ES-I3 (cell line): ENCODE data around the gene TEX9.

Experiments
- H3K36me3 ChIP-seq: 2 replicates; pipeline ENCODE4 v1.6.1; 2013; ENCODE audit warnings: mild to moderate bottlenecking, low read length, control low read depth, moderate library complexity; ENCODE audit not compliant: insufficient read depth
- H3K4me1 ChIP-seq: 2 replicates; pipeline ENCODE4 v1.6.1; 2013; ENCODE audit warnings: mild to moderate bottlenecking, control low read depth, low read length; ENCODE audit not compliant: insufficient read depth
- H3K9ac ChIP-seq: 2 replicates; pipeline ENCODE4 v1.6.1; 2013; ENCODE audit warnings: low read depth, mild to moderate bottlenecking, low read length, moderate library complexity
- H3K9me3 ChIP-seq: 2 replicates; pipeline ENCODE4 v1.6.1; 2013; ENCODE audit warnings: mild to moderate bottlenecking, low read length, moderate library complexity; ENCODE audit not compliant: control insufficient read depth, insufficient read depth

Gene TEX9

DNA sequence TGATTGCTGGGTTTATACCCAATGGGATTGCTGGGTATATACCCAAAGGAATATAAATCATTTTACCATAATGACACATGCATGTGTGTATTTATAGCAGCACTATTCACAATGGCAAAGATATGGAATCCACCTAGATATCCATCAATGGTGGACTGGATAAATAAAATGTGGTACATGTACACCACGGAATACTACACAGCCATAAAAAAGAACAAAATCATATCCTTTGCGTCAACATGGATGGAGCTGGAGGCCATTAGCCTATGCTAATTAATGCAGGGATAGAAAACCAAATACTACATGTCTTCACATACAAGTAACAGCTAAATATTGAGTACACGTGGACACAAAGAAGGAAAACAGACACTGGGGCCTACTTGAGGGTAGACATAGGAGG, 77.1 kb downstream of the TEX9 start:
- Histone ChIP-seq H3K9ac (no peak overlapping the region), H3K36me3 (no peaks in the 10 kb centered on the region), H3K4me1 (no peaks in the 10 kb centered on the region), H3K9me3 (no peaks in the 10 kb centered on the region)

DNA sequence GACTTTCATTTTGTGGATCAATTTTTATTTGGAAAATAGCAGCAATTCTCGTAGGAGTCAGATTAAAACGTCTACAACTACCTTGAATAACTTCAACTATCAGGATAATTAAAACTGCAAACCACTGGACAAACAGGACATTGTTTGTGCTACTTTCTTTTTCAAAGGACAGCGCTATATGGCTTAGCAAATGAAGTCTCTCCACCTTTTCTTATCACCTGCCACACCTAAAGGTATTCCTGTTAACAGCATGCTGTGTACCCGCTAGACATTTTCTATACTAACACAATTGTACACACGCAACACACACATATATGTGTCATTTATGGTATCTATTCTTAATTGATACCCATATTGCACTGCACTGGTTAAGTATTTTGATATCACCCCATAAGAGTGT, 80.5 kb downstream of the TEX9 start:
- Histone ChIP-seq H3K9ac (no peak overlapping the region), H3K36me3 (no peaks in the 10 kb centered on the region), H3K9me3 (no peaks in the 10 kb centered on the region), H3K4me1 (no peaks in the 10 kb centered on the region)

DNA sequence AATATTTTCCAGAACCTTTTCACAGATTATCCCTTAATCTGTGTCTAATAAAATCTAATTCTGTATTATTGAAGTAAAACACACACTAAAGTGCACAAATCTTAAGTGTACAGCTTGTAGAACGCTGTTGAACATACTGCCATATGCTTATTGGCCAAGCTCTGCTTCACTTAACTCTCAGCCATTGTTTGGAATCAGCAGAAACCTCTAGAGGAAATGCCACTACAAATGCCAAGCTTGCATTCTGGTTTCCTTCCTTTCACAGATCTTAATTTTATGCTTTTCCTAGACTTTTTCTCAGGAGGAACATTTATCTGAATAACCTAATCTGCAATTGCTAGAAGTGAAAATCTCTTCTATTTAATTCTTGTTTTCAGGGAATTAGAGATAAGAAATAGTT, 89.6 kb downstream of the TEX9 start:
- H3K9ac ChIP-seq = no peak overlapping the region
- H3K9me3 ChIP-seq = no peaks in the 10 kb centered on the region
- no peaks in the 10 kb centered on the region for H3K4me1 ChIP-seq
- H3K36me3 ChIP-seq = no peaks in the 10 kb centered on the region

DNA sequence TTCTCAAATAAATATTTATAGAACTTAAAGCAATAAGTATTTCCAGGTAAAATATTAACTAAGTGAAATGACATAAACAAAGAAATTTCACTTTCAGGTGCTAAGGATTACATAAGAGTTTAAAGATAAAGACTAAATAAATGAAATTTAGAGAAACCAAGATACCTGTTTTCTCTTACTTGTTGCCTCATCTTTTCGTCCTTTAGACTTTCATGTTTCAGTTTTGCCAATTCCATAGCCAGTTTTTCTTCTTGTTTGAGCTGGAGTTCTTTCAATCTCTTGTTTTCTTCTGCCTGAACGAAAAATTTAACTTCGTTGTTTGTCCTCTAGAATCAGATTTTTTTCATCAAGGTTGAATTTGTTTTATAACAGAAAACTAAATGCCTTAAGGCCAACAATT, 91.0 kb downstream of the TEX9 start:
- no peaks in the 10 kb centered on the region for H3K4me1 ChIP-seq
- H3K9me3 ChIP-seq = no peaks in the 10 kb centered on the region
- H3K36me3 ChIP-seq = no peaks in the 10 kb centered on the region
- H3K9ac ChIP-seq = no peak overlapping the region

DNA sequence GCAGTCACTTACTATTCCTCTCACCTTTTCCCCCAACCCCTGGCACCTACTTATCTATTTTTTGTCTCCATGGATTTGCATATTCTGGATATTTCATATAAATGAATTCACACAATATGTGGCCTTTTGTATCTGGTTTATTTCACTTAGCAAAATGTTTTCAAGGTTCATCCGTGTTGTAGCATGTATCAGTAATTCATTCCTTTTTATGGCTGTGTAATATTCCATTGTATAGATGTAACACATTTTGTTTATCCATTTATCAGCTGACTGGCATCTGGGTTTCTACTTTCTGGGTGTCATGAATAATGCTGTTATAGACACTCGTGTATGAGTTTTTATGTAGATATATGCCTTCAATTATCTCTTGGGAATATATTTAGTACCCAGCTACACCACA, 93.9 kb downstream of the TEX9 start:
- Histone ChIP-seq H3K4me1 (no peaks in the 10 kb centered on the region), H3K9ac (no peak overlapping the region), H3K9me3 (no peaks in the 10 kb centered on the region), H3K36me3 (no peaks in the 10 kb centered on the region)

DNA sequence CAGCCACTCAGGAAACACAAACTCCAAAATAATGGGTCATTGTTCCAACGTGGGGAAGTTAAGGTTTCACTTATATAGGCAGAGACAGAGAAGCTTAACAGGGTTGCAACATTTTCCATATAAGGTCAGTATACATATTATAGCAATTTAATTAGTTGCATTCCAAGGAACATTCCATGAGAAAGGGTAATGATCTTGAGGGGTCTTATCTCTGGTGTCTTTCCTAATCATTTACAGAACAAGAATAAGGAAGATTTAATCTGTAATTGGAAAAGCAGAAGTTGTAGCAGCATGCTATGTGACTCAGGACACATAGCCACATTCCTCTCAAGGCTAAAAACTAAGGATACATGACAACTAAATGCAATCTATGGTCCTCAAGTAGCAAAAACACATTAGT, 94.8 kb downstream of the TEX9 start:
- H3K9ac ChIP-seq = no peak overlapping the region
- H3K4me1 ChIP-seq = no peaks in the 10 kb centered on the region
- no peaks in the 10 kb centered on the region for H3K36me3 ChIP-seq
- no peaks in the 10 kb centered on the region for H3K9me3 ChIP-seq

DNA sequence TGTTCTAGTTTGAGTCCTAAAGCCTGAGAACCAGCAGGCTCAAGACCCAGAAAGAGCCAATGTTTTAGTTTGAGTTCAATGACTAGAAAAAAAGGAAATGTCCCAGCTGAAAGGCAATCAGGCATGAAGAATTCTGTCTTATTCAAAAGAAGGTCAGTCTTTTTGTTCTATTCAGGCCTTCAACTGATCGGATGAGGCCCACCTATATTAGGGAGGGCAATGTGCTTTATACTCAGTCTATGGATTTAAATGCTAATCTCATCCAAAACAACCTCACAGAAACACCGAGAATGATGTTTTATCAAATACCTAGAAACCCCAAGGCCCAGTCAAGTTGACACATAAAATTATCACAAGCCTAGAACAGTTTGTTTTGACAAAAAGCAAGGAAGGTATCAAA, 95.7 kb downstream of the TEX9 start:
- H3K4me1 ChIP-seq = no peaks in the 10 kb centered on the region
- H3K9me3 ChIP-seq = no peaks in the 10 kb centered on the region
- no peaks in the 10 kb centered on the region for H3K36me3 ChIP-seq
- H3K9ac ChIP-seq = no peak overlapping the region

DNA sequence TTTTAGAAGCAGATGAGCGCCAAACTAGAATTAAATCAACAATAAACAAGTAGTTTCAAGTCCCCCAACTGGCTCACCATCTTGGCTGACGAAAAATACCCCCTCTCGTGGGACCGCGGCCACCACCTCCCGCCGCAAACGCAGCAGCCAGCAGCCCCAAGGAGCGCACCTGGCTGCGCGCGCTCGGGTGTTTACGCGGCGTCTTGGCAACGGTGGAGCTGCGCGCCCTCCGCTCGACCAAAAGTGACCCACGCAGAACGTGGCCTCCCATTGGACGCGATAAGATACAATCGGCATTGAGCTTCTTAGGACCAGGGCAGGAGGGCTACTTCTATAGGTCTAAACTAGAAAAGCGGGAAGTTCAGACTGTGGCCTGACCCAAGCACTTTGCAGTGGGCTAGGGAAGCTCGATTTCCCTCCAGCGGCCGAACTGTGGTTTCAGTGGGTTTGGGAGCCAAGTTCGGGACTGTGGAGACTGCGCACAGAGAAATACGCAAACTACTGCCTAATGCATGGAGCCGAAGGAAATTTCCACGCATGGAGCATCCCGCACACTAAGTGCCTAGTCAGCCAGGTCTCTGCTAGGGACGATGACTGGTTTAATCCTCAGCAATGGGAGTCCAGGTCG, 99.8 kb downstream of the TEX9 start, which contains the start of gene MNS1:
Gene MNS1, minus strand, starts transcription at position 245 of the 628 bp plus-strand sequence. Its CDS starts 165 bp downstream, at position 80.
- H3K9me3 ChIP-seq = no peaks in the 10 kb centered on the region
- peak within 1 kb of the TSS; percentile 55 for H3K9ac ChIP-seq
- no peaks in the 10 kb centered on the region for H3K4me1 ChIP-seq
- no peaks in the 10 kb centered on the region for H3K36me3 ChIP-seq

DNA sequence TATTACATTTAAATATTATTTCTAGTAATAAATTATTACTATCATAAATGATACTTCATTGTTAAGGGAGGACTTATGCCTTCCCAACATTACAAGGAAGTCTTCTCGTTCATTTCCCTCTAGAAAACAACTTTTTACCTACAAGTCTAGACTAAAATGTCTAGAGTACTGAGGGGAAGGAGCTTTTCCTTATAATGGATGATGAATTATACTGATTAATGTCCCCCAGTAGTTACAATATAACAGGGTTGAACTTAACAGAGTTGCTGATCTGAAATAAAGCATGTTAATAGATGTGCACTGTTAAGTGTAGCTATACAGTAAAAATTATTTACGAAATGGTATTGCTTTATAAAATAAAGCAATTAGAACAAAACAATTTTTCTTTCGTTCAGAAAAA, 102.4 kb downstream of the TEX9 start:
- Histone ChIP-seq H3K4me1 (no peaks in the 10 kb centered on the region), H3K9me3 (no peaks in the 10 kb centered on the region), H3K9ac (no peak overlapping the region), H3K36me3 (no peaks in the 10 kb centered on the region)

DNA sequence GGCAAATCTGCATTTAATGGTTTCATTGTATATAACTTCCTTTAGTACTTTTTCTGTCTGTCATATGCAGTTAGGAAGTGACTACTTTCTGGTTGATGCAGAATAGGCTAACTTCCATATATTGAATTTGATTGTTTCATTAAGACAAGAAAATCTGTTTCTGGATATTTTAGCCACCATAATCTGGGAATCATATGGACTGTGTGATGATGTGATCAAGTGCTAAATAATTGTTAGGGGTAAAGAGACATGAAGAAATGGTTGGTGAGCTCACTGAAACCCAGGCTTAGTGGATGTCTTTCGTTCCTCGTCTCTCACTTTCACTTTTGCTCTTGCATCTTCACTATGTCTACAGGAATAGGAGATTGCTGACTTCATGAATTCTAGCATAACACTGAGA, 103.2 kb downstream of the TEX9 start:
- no peaks in the 10 kb centered on the region for H3K9me3 ChIP-seq
- no peaks in the 10 kb centered on the region for H3K36me3 ChIP-seq
- no peaks in the 10 kb centered on the region for H3K4me1 ChIP-seq
- no peak overlapping the region for H3K9ac ChIP-seq

DNA sequence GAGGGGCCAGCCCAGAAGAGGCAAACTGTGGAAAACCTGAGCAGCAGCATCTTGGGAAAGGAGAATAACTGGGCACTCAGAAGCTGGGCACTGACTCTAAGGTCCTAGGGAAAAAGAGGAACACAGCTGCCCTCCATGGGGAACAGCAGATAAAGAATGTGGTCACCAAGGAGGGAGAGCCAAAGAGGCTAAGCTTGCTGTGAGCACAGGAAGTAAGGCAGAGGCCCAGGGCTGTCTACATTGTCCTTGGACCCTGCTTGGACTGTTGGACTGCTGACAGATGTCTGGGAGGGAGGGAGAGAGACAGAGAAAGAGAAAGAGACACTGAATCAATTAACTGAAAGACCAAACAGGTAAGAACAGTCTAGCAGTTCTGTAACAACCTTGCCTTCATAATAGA, 104.3 kb downstream of the TEX9 start:
- no peaks in the 10 kb centered on the region for H3K36me3 ChIP-seq
- H3K9ac ChIP-seq = no peak overlapping the region
- no peaks in the 10 kb centered on the region for H3K4me1 ChIP-seq
- no peaks in the 10 kb centered on the region for H3K9me3 ChIP-seq

DNA sequence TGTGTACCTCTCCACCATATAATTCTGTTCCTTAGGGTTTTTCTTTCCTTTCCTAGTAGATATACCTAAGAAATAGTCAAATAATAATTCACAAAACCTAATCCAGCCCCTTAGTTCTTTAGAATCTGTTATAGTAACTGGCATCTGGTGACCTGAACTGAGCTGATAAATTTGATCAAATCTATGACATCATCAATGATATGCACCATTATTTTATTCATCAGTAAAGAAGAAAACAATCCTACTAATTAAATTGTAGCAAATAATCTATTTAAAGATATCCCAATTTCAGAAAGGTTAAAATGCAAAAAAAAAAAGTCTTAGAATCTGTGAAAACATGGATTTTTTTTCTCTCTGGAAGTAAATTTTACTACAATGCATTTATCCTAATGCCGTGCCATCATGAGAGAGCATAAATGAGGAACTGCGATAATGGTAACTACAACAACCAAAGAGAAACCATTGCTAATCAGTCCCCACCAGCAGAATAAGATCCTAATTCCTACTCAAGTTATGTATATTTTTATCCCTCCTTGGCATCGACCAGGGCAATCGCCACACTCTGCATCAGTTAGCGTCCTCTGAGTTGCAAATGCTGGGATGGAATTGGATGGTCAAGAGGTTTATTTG, 106.3 kb downstream of the TEX9 start:
- Histone ChIP-seq H3K9ac (no peak overlapping the region), H3K9me3 (no peaks in the 10 kb centered on the region), H3K4me1 (no peaks in the 10 kb centered on the region), H3K36me3 (no peaks in the 10 kb centered on the region)

DNA sequence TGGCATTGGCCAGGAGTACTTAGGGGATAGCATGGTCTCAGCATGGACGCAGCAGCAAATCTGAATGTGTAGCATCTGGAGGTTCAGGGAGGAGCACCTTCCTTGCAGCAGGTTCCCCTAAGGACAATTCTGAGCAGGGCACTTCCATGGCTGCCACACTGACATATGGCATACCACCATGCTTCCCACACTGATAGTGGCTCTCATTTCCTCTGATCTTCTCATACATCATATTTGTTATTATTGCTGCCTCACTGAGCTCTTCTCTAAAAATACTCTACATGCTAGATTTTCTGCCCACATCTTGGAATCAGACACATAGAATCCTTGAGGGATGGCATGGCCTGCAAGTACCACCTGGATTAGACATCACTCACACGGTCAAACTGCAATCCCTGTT, 107.1 kb downstream of the TEX9 start:
- Histone ChIP-seq H3K36me3 (no peaks in the 10 kb centered on the region), H3K9me3 (no peaks in the 10 kb centered on the region), H3K4me1 (no peaks in the 10 kb centered on the region), H3K9ac (no peak overlapping the region)

DNA sequence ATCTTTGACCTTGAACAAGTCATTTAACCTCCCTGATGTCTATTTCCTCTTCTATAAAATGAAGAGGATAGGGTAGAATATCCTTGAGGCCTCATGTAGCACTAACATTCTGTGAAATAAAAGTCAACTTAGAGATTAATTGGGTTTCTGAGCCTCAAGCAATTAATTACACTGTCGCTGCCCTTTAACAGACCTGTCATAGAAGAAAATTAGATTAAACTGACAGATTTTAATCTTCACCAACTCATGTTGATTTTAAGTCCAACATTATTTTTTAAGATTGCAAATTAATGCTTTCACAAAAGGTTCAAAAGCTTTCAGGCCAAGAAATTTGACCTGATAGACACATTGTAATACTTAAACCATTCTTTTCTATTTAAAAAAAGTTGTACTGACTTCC, 107.8 kb downstream of the TEX9 start:
- H3K9me3 ChIP-seq = no peaks in the 10 kb centered on the region
- H3K36me3 ChIP-seq = no peaks in the 10 kb centered on the region
- H3K4me1 ChIP-seq = no peaks in the 10 kb centered on the region
- H3K9ac ChIP-seq = no peak overlapping the region

DNA sequence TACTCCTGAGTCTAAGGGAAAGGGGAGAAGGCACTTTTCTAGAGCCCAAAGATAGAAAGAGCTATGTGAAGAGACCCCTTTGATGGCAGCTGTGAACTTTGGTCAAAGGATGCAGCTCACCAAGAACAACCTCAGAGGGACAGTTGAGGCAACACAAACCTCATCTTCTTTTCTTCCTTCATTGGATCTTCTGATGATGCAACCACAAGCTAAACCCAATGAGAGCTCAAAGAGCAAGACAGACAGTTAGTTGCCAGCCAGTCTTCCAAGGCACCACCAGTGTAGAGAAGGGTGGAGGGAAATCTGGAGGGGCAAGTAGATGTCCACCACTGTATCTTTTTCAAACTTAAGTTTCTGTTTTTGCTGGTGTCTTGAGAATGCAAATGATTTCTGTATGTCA, 110.1 kb downstream of the TEX9 start:
- Histone ChIP-seq H3K9me3 (no peaks in the 10 kb centered on the region), H3K9ac (no peak overlapping the region), H3K36me3 (no peaks in the 10 kb centered on the region), H3K4me1 (no peaks in the 10 kb centered on the region)
